Measurements from ENCODE around the gene TMEM117. TPM values are rescaled to one million over a fixed set of nuclear protein-coding genes. Genes with fewer than 3 reads are reported as not detected.

Gene TMEM117
- total RNA-seq, 2 experiments from 2014 or later = 0.95 to 7.1 TPM

DNA sequence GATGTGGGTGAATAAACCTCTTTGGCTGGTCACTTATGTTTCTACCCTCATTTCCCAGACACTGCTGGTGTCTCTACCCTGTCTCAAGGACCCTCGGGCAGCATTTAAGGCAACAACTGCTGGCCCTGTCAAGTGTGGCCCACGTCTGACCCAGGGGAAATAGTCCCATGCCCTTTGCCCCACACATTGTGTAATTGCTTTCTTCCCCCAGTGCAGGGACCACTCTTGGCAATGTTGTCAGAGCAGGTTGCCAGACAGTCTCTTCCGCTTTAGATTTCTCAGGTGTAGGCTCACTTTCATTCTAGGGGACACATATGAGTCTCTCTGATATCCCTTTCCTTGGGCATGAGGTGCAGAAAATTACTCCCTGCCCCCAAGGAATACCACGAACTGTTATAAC, 216.7 kb downstream of the TMEM117 start:
- Histone ChIP-seq H3K4me3 (ENCODE audit: low read depth, low read length, poor library complexity, severe bottlenecking) (no peak overlapping the region), H3K9me2 (ENCODE audit: insufficient read depth, low read length) (no peaks in the 10 kb centered on the region), H3K4me1 (ENCODE audit: insufficient read depth, low read length, poor library complexity, severe bottlenecking) (no peaks in the 10 kb centered on the region), H3K79me2 (ENCODE audit: insufficient read depth, low read depth, low read length) (no peaks in the 10 kb centered on the region), H3K27ac (ENCODE audit: low read depth, low read length, poor library complexity, severe bottlenecking) (no peak overlapping the region), H4K20me1 (ENCODE audit: insufficient read depth, low read length) (no peaks in the 10 kb centered on the region), H3K4me2 (ENCODE audit: low read length) (no peak overlapping the region), H3K9me3 (ENCODE audit: low read length) (no peaks in the 10 kb centered on the region), H2AFZ (ENCODE audit: low read length) (no peak overlapping the region), H3K36me3 (ENCODE audit: insufficient read depth, low read length) (no peaks in the 10 kb centered on the region)
- TF ChIP-seq EZH2phosphoT487 (IDR thresholded peaks at IDR 0.05; ENCODE audit: borderline replicate concordance, low read depth, low read length) = no peak
- TF ChIP-seq, protein P1, sequence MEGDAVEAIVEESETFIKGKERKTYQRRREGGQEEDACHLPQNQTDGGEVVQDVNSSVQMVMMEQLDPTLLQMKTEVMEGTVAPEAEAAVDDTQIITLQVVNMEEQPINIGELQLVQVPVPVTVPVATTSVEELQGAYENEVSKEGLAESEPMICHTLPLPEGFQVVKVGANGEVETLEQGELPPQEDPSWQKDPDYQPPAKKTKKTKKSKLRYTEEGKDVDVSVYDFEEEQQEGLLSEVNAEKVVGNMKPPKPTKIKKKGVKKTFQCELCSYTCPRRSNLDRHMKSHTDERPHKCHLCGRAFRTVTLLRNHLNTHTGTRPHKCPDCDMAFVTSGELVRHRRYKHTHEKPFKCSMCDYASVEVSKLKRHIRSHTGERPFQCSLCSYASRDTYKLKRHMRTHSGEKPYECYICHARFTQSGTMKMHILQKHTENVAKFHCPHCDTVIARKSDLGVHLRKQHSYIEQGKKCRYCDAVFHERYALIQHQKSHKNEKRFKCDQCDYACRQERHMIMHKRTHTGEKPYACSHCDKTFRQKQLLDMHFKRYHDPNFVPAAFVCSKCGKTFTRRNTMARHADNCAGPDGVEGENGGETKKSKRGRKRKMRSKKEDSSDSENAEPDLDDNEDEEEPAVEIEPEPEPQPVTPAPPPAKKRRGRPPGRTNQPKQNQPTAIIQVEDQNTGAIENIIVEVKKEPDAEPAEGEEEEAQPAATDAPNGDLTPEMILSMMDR (conservative IDR thresholded peaks at IDR 0.05; ENCODE audit: low read length) = no peak
- POLR2A ChIA-PET = no interaction called here
- CTCF ChIA-PET (ENCODE audit: unreplicated experiment) = no interaction called here
- no peak for DNase-seq (ENCODE audit: low spot score)
- BruUV-seq (replicated peaks) = no TSS peak
- intact Hi-C loops (cut with micrococcal nuclease; ENCODE audit: unreplicated experiment) = no loop called here

DNA sequence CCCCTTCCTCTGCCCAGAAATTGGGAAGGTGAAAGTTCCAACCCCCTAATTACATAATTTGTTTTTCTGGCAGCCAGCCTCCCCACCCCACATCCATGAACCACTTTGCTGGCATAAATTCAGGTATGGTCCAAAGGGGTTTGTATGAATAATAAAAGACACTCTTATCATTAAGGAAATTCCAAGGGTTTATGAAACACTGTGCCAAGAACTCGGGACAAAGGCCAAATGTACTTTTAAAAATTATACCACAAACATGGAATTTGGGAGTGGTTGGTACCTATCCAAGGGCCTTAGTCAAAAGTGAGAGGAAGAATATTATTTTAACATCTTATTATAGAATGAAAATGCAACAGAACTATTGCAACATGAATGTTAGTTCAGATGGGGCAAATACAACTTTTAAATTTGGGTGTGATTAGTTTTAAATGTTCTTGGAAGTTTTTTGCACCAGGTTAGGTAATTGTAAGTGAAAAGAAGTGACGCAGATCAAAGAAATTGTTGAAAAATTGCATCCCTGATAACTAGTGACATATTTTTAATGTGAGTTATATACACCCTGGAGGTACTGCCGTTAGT, 217.8 kb downstream of the TMEM117 start:
- no peaks in the 10 kb centered on the region for H3K79me2 ChIP-seq (ENCODE audit: insufficient read depth, low read depth, low read length)
- no peaks in the 10 kb centered on the region for H4K20me1 ChIP-seq (ENCODE audit: insufficient read depth, low read length)
- ChIA-PET CTCF (ENCODE audit: unreplicated experiment) (no interaction called here), POLR2A (no interaction called here)
- H3K9me2 ChIP-seq (ENCODE audit: insufficient read depth, low read length) = no peaks in the 10 kb centered on the region
- DNase-seq (ENCODE audit: low spot score) = no peak
- TF ChIP-seq, protein P1 (conservative IDR thresholded peaks at IDR 0.05; ENCODE audit: low read length) = no peak
- no peak for TF ChIP-seq EZH2phosphoT487 (IDR thresholded peaks at IDR 0.05; ENCODE audit: borderline replicate concordance, low read depth, low read length)
- H3K4me2 ChIP-seq (ENCODE audit: low read length) = no peak overlapping the region
- no peak overlapping the region for H3K4me3 ChIP-seq (ENCODE audit: low read depth, low read length, poor library complexity, severe bottlenecking)
- no peak overlapping the region for H3K27ac ChIP-seq (ENCODE audit: low read depth, low read length, poor library complexity, severe bottlenecking)
- intact Hi-C loops (cut with micrococcal nuclease; ENCODE audit: unreplicated experiment) = no loop called here
- no TSS peak for BruUV-seq (replicated peaks)
- H3K36me3 ChIP-seq (ENCODE audit: insufficient read depth, low read length) = no peaks in the 10 kb centered on the region
- H3K9me3 ChIP-seq (ENCODE audit: low read length) = no peaks in the 10 kb centered on the region
- H3K4me1 ChIP-seq (ENCODE audit: insufficient read depth, low read length, poor library complexity, severe bottlenecking) = no peaks in the 10 kb centered on the region
- H2AFZ ChIP-seq (ENCODE audit: low read length) = no peak overlapping the region

DNA sequence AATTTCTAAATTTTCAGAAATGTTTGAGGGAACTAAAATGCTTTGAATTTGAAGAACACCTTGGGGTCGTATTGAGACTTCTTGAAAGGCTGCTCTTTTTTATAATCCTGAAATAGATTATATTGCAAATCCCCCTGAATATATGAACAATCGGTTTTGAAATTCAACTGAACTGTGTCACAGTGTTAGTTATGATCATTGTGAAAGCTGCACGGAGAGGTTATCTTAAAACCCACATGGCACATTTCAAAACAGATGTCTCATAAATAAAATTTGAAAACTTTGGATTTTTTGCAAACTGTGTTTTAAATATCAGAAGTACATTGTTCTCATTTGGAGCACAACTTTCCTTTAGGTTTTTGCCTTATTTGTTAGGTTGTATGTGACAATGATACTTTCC, 218.4 kb downstream of the TMEM117 start:
- Histone ChIP-seq H3K4me3 (ENCODE audit: low read depth, low read length, poor library complexity, severe bottlenecking) (no peak overlapping the region), H3K9me3 (ENCODE audit: low read length) (no peaks in the 10 kb centered on the region), H3K36me3 (ENCODE audit: insufficient read depth, low read length) (no peaks in the 10 kb centered on the region), H2AFZ (ENCODE audit: low read length) (no peak overlapping the region), H3K4me2 (ENCODE audit: low read length) (no peak overlapping the region), H3K79me2 (ENCODE audit: insufficient read depth, low read depth, low read length) (no peaks in the 10 kb centered on the region), H3K9me2 (ENCODE audit: insufficient read depth, low read length) (no peaks in the 10 kb centered on the region), H4K20me1 (ENCODE audit: insufficient read depth, low read length) (no peaks in the 10 kb centered on the region), H3K27ac (ENCODE audit: low read depth, low read length, poor library complexity, severe bottlenecking) (no peak overlapping the region), H3K4me1 (ENCODE audit: insufficient read depth, low read length, poor library complexity, severe bottlenecking) (no peaks in the 10 kb centered on the region)
- intact Hi-C loops (cut with micrococcal nuclease; ENCODE audit: unreplicated experiment) = no loop called here
- DNase-seq (ENCODE audit: low spot score) = no peak
- POLR2A ChIA-PET = no interaction called here
- no TSS peak for BruUV-seq (replicated peaks)
- CTCF ChIA-PET (ENCODE audit: unreplicated experiment) = no interaction called here
- TF ChIP-seq EZH2phosphoT487 (IDR thresholded peaks at IDR 0.05; ENCODE audit: borderline replicate concordance, low read depth, low read length) = no peak
- TF ChIP-seq, protein P1 (conservative IDR thresholded peaks at IDR 0.05; ENCODE audit: low read length) = no peak

Measured in OCI-LY7 (cell line).